NCI-H1694 (cell line): ENCODE results near the gene CTBP2.
"Not testable (repeated sequence)": the region's sequence is repeated elsewhere in the genome, so short reads cannot be mapped to it uniquely, and the experiment has no call there.

ENCODE experiments used
- DNase-seq: peaks from one replicate; lab custom pipeline; 2025; lab: John Stamatoyannopoulos, UW

The CTBP2 gene

GRCh38 chr10:125158601-125159485 lies 1.5 kb downstream of the CTBP2 start:
- DNase-seq = no peak

GRCh38 chr10:125158275-125158600 lies 2.1 kb downstream of the CTBP2 start:
- DNase-seq = no peak

DNA sequence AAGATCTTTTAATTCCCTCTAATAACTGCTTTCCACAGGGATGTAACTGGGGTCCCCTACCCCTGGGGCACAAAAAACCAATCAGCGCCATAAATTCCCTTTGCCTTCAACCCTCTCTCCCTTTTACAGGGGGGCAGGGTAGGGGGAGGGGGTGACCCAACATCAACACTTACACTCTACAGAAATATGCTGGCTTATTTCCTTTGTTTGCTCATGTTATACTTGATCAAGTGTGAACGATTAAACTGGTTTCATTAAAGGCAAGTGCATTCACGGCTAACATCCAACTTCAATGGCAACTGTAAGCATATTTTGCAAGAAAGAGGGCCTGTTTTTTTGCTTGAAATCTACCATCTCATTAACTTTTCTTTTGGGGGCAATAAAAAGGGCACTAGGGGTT lies 2.9 kb downstream of the CTBP2 start:
- DNase-seq = no peak

GRCh38 chr10:125156739-125157480 lies 3.5 kb downstream of the CTBP2 start:
- DNase-seq = no peak

DNA sequence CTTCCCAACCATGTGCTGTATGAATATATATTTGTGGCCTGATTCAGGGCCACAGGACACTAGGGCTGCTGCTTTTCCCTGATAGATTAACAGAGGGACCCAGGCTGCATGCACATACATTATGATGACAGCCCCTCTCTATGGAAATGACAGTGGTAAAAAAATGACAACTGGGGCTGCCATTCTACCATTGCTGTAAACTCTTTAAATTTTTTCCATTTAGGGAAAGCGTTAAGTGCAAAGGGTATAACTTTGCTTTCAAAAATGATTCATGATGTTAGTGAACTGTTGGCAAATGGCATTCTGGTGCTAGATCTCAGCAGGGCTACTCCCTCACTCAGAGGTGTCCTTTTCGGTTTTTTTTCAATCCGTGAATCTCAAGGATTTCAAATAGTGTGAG lies 4.2 kb downstream of the CTBP2 start:
- DNase-seq = no peak

GRCh38 chr10:125155101-125155500 lies 5.3 kb downstream of the CTBP2 start:
- no peak for DNase-seq

DNA sequence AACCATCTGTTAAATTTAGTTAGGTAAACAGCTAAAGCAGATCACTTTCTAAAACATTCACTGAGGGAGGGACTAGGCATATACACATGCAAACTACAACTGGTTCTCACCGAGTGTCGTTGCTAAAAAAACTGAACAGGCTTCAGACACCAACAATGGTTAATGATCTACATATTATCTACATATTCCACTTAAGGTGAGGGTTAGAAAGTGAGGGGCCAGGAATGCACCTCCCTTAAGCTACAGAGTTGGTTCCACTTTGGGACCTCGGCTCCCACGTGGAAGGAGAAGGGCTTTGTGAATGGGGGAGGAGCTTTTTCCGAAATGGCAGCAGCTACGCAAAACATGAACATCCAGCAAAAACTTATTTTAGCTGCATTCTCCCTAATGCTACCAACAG lies 5.8 kb downstream of the CTBP2 start:
- DNase-seq = no peak

GRCh38 chr10:125153703-125154490 lies 6.5 kb downstream of the CTBP2 start:
- no peak for DNase-seq

DNA sequence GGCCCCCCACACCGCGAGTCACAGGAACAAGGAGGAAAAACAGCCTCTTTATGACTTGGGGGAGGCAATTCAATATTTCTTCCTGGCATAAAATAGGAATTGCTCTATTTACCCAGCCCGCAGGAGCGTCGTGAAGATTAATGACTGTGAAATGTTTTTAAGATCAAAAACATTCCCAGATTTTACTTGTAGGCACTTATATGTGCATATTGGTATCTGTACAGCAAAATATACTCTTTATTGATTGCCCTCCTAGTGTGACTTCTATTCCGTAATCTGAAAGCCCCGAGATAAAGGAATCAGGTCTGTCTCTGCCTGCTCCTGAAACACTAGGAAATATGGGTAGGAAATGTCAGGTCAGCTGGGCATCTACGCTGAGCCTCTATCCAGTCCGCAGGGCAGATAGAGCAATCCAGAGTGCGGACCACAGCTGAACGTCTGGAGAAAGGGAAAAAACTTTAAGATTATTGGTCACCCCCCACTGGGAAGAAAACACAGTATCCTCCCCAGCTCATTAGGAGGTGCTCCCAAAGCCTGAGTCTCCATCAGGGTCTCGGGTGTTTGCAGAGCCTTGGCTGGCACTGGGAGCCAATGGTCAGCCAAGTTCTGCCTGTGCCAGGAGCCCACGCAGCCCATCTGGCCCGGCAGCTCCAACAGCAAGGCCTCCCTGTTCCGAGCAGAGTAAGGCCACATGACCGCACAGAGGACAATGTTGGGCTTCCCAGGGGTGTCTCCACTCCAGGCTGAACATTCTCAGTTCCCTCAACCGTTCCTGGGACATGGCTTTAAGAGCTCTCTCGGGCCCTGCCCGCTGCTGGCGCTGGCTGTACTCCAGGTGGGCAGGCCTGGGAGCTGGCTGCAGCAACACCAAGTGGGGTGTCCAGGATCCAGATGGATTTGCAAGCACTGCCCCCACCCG lies 7.7 kb downstream of the CTBP2 start:
- no peak for DNase-seq

- no peak for DNase-seq
Measured at GRCh38 chr10:125151553-125152449, 8.6 kb downstream of the CTBP2 start.

GRCh38 chr10:125151170-125151552 lies 9.2 kb downstream of the CTBP2 start:
- DNase-seq = no peak

DNA sequence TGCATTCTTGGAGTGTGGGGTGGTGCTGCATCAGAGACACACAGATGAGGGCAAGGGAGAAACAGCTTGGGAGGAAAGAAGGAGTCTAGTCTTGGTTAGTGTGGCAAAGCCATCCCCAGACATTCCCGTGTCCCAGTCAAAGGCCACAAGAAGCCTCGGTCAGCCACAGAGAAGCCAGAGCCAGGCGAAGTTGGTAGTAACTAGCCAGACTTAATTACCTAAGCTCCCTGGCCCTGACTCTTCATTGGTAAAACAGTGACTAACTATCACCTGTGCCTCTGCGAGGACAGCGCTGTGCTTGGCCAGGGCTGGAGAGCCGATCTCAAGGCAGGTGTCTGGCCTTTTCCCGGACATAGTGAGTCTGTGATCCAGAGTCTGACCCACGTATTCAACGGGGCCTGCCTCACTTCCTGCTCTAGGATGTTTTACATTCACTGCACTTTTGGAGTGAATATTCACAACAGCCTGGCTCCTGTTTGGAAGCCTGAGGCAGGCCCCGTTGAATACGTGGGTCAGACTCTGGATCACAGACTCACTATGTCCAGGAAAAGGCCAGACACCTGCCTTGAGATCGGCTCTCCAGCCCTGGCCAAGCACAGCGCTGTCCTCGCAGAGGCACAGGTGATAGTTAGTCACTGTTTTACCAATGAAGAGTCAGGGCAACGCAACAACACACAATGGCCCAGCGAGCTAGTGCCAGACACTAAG lies 9.8 kb downstream of the CTBP2 start:
- DNase-seq = not testable (repeated sequence)

DNA sequence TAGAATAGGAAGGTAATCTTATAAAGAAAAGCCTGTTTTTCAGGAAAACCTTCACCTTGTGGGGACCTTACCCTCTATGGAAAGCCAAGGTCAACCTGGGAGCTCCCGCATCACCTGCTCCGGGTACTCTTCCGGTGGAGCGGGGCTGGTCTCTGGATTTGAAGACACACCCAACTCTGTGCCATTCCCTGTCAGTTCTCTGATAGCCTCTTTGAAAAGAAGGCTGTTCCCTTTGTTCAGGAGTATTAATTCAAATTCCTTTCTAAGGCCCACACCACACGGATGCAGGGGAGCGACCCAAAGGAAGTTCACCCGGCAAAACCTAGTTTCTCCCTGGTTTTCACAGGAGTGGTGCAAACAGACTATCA lies 10.7 kb downstream of the CTBP2 start:
- no peak for DNase-seq

- DNase-seq = no peak
Measured at GRCh38 chr10:125149036-125149679, 11.2 kb downstream of the CTBP2 start.

DNA sequence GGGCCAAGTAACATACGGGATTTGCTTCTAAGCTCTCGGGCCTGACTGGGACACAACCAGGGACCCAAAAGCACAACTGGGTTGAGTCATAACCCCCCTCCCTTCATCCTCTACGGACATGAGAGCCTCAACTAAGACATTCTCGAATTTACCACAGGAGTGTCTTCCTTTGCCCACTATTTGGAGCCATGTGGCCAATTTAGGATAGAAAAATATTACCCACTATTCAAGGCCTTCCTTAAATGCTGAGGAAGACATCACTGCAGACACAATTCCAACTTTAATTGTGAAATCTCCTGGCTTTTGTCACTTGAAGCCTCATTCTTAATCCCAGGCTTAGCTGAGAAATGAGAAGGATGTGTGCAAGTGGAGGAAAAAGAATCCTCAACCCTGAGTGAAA lies 11.8 kb downstream of the CTBP2 start:
- no peak for DNase-seq

GRCh38 chr10:125147971-125148439 lies 12.4 kb downstream of the CTBP2 start:
- no peak for DNase-seq

DNA sequence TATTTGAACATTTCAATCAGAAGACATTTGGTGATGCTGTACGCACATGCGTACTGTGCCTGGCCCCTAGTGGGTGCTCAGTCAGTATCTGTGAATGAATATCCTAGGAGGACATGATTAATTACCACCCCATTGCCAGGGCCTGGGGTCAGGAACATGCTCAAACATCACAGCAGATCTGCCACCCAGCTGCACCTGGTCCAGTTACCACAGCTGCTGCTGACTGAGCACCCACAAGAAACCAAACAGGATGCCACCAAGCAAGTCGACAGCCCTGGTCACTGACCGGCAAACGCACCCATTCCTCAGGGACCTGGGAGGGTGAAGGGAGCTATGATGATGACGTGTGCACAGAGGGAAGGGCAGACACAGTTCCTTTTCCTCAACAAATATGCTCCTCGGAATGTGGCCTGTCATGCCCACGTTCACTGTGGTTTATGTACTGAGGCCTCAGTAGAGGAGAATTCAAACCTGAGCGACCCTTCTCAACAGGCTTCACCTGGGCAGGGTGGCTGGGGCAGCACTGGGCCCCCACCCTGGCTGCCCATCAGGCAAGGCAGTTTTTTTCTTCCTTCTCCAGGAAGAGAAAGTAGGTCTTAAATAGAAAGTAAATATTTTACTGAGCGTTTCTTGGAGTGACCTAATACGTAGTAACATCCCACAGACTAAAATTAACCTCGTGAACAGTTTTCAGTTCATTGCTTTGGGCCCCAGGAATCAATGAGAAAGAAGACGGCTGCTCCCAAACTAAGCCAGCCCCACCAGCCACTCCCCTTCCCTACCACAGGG lies 13.4 kb downstream of the CTBP2 start:
- no peak for DNase-seq

- DNase-seq = no peak
Measured at GRCh38 chr10:125145636-125146035, 14.7 kb downstream of the CTBP2 start.
